CD4-positive, CD25-positive, alpha-beta regulatory T cell (primary cell): ENCODE measurements around the gene PNMA1. TPM values are rescaled to one million over a fixed set of nuclear protein-coding genes. Genes with fewer than 3 reads are reported as not detected.

Source experiments
- ATAC-seq, 2 donors: fragments of 150-1000 bp; cut with Tn5 transposase; one replicate each; pipeline ENCODE4 v1.10.0; 2021; ENCODE audit warnings: low read depth in 2 of 2, moderate number of reproducible peaks in 2 of 2, moderate library complexity in 1 of 2
- DNase-seq, 3 donors: peaks; one replicate each; pipeline versions ENCODE4 v3.0.0 to v3.0.0-alpha.2; 2012 to 2022; ENCODE audit warnings: mixed read lengths in 1 of 3
- H3K27ac ChIP-seq: one replicate; pipeline ENCODE4 v1.7.0; 2013; ENCODE audit warnings: mild to moderate bottlenecking, low read length; ENCODE audit not compliant: insufficient read depth, poor library complexity, severe bottlenecking
- H3K27me3 ChIP-seq: one replicate; pipeline ENCODE4 v1.7.0; 2013; ENCODE audit warnings: low read length; ENCODE audit not compliant: control insufficient read depth, insufficient read depth
- H3K36me3 ChIP-seq: one replicate; pipeline ENCODE4 v1.7.0; 2013; ENCODE audit warnings: mild to moderate bottlenecking, low read length, moderate library complexity; ENCODE audit not compliant: control insufficient read depth, insufficient read depth
- H3K4me1 ChIP-seq: 2 replicates; pipeline ENCODE4 v1.7.0; 2013; ENCODE audit warnings: mild to moderate bottlenecking, low read length; ENCODE audit not compliant: insufficient read depth, control insufficient read depth, poor library complexity, severe bottlenecking
- H3K4me3 ChIP-seq: one replicate; pipeline ENCODE4 v1.7.0; 2013; ENCODE audit warnings: low read depth, mild to moderate bottlenecking, low read length, moderate library complexity
- H3K9me3 ChIP-seq, 2 experiments: 1 replicate in 1 of 2; 2 replicates in 1 of 2; pipeline ENCODE4 v1.7.0; 2013; ENCODE audit warnings: low read length in 2 of 2, mild to moderate bottlenecking in 1 of 2, moderate library complexity in 1 of 2; ENCODE audit not compliant: control insufficient read depth in 2 of 2
- H3K27ac Mint-ChIP-seq, 3 donors: one replicate each; pipeline ENCODE4 v1.8.0; 2020 to 2022; ENCODE audit warnings: mild to moderate bottlenecking in 3 of 3, mixed read lengths in 3 of 3, moderate library complexity in 2 of 3
- H3K27me3 Mint-ChIP-seq: one replicate; pipeline ENCODE4 v1.8.0; 2022; ENCODE audit warnings: mild to moderate bottlenecking, mixed read lengths
- H3K36me3 Mint-ChIP-seq: one replicate; pipeline ENCODE4 v1.8.0; 2020; ENCODE audit warnings: mixed read lengths
- H3K4me1 Mint-ChIP-seq, 4 donors: one replicate each; pipeline ENCODE4 v1.8.0; 2020 to 2022; ENCODE audit warnings: mixed read lengths in 4 of 4, mild to moderate bottlenecking in 1 of 4
- H3K4me3 Mint-ChIP-seq, 4 donors: one replicate each; pipeline ENCODE4 v1.8.0; 2020 to 2022; ENCODE audit warnings: mild to moderate bottlenecking in 4 of 4, mixed read lengths in 4 of 4, moderate library complexity in 3 of 4
- H3K9me3 Mint-ChIP-seq, 7 donors: one replicate each; pipeline ENCODE4 v1.8.0; 2020 to 2022; ENCODE audit warnings: mixed read lengths in 7 of 7, mild to moderate bottlenecking in 3 of 7, moderate library complexity in 2 of 7
- polyA plus RNA-seq, 4 donors: library from polyadenylated mRNA; unstranded; fragments of 300-500 nt; fragmentation: Illumina TruSeq; gene quantifications; one replicate each; pipeline ENCODE4 v1.2.3, GENCODE V29; 2021
- total RNA-seq: library from RNA; stranded (reverse); gene quantifications from one replicate; pipeline ENCODE4 v1.2.3, GENCODE V29; 2022

Gene PNMA1
- total and polyA plus RNA-seq, 5 donors from 2014 or later = 42.6 to 54.1 (median 51.2) TPM

DNA sequence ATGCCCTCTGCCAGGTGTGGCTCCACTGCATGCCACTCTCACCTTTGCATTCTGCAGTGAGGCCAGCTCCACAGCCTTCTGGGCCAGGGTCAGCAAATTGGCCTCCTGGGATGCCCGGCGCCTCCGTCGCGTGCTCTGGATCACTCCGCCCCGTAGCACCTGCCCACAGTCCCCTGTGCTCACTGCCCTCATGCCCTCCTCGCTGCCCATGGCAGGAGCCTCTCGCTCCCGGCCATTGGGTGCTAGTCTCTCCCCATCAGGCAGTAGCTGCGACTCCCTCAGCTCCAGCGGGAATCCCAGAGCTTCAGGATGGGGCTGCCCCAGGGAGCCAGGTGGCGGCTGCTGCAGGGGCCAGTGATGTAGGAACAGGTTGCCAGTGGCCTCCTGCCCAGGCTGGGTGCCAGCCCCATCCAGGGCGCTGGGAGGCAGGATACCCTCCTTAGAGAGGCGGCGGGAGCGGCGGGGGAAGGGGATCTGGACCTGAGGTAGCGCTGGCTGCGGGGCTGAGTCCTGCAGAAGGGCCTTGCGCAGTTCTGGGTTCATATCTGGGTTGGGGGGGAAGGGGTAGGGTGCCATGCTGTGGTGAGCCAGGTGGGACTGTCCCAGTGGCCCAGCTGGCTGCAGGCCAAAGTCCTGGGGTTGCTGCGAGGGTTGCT is 24.5 kb upstream of the PNMA1 start:
- Histone ChIP-seq H3K36me3 (peaks cover 33% of the 10 kb centered on the region), H3K27me3 (no peaks in the 10 kb centered on the region), H3K4me3 (no peak overlapping the region), H3K9me3 (no peaks in the 10 kb centered on the region), H3K27ac (no peak overlapping the region), H3K4me1 (peaks cover 42% of the 10 kb centered on the region)
- Mint-ChIP-seq H3K9me3 (no peaks in the 10 kb centered on the region), H3K4me1 (peaks cover 6 to 44% (median 30%) of the 10 kb centered on the region in 4 donors), H3K27ac (peak overlapping the region in 1 of 3 donors; percentile 32), H3K27me3 (no peaks in the 10 kb centered on the region), H3K4me3 (peak overlapping the region in 1 of 4 donors; percentile 51), H3K36me3 (peaks cover 15% of the 10 kb centered on the region)
- DNase-seq = no peak
- no peak for ATAC-seq

DNA sequence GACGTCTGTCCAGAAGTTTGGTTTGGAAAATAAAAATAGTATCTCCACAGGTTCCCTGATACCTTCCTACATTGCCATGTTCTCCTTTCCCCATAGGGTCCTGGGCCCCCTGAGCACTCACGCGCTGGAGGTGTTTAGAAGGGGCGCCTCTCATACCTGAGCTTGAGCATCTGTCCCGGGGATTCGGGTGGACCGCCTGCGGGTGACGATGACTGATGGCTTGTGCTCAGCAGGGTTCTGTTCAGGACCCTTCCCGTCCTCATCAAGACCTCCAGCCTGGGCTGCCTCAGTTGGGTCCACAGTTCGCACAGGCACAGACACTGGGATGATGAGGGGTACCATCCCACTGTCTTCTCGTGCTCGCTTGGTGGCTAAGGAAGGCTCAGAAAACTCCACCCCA is 22.7 kb upstream of the PNMA1 start:
- H3K4me3 Mint-ChIP-seq = no peak overlapping the region
- H3K36me3 ChIP-seq = peaks cover 37% of the 10 kb centered on the region
- H3K9me3 ChIP-seq = no peaks in the 10 kb centered on the region
- ATAC-seq (no peak), DNase-seq (no peak)
- H3K9me3 Mint-ChIP-seq = no peaks in the 10 kb centered on the region
- H3K4me1 ChIP-seq = peaks cover 24% of the 10 kb centered on the region
- no peaks in the 10 kb centered on the region for H3K27me3 ChIP-seq
- H3K36me3 Mint-ChIP-seq = peaks cover 15% of the 10 kb centered on the region
- peaks cover 6 to 29% (median 16%) of the 10 kb centered on the region in 4 donors for H3K4me1 Mint-ChIP-seq
- H3K27ac ChIP-seq = no peak overlapping the region
- peak overlapping the region in 1 of 3 donors; percentile 9 for H3K27ac Mint-ChIP-seq
- no peaks in the 10 kb centered on the region for H3K27me3 Mint-ChIP-seq
- no peak overlapping the region for H3K4me3 ChIP-seq

DNA sequence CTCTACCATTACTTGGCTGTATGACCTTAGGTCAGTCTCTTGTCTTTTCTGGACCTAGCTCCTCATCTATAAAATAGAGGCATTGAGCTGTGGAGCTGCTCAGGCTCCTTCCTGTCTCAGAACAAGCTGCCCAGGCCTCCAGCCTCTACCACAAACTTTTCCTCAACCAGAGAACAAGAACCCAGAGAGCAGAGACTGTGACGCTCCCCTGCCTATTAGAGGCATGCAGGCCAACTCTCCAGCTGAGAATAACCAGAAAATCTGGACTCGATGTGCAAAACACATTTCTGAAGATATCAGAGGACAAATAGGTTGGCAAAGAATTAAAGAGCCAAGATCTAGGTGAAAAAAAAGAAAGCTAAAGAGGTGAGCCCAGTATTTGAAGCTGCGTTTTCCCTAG is 17.8 kb upstream of the PNMA1 start:
- Mint-ChIP-seq H3K4me3 (no peak overlapping the region), H3K36me3 (peaks cover 26% of the 10 kb centered on the region), H3K27ac (peak overlapping the region; percentile 23 to 85 (median 42)), H3K9me3 (no peaks in the 10 kb centered on the region), H3K27me3 (no peaks in the 10 kb centered on the region), H3K4me1 (peaks cover 6 to 17% (median 13%) of the 10 kb centered on the region in 4 donors)
- H3K27me3 ChIP-seq = no peaks in the 10 kb centered on the region
- DNase-seq (no peak), ATAC-seq (no peak)
- H3K27ac ChIP-seq = peak overlapping the region; percentile 19
- H3K36me3 ChIP-seq = peaks cover 46% of the 10 kb centered on the region
- H3K4me3 ChIP-seq = no peak overlapping the region
- H3K4me1 ChIP-seq = peaks cover 8% of the 10 kb centered on the region
- H3K9me3 ChIP-seq = no peaks in the 10 kb centered on the region

- Mint-ChIP-seq H3K9me3 (no peaks in the 10 kb centered on the region), H3K4me3 (no peak overlapping the region), H3K27me3 (no peaks in the 10 kb centered on the region), H3K4me1 (peaks cover 6 to 17% (median 13%) of the 10 kb centered on the region in 4 donors), H3K36me3 (peaks cover 21% of the 10 kb centered on the region), H3K27ac (peak overlapping the region in 1 of 3 donors; percentile 42)
- Histone ChIP-seq H3K36me3 (peaks cover 50% of the 10 kb centered on the region), H3K4me1 (peaks cover 8% of the 10 kb centered on the region), H3K27ac (no peak overlapping the region), H3K4me3 (no peak overlapping the region), H3K27me3 (no peaks in the 10 kb centered on the region), H3K9me3 (no peaks in the 10 kb centered on the region)
- DNase-seq (no peak), ATAC-seq (no peak)
Observed at GRCh38 chr14:73731111-73731510, 16.9 kb upstream of the PNMA1 start.

- no peak overlapping the region for H3K4me3 Mint-ChIP-seq
- H3K36me3 Mint-ChIP-seq = peaks cover 17% of the 10 kb centered on the region
- DNase-seq (no peak), ATAC-seq (no peak)
- peaks cover 3 to 19% (median 15%) of the 10 kb centered on the region in 4 donors for H3K4me1 Mint-ChIP-seq
- Histone ChIP-seq H3K36me3 (peaks cover 55% of the 10 kb centered on the region), H3K27me3 (no peaks in the 10 kb centered on the region), H3K27ac (peak overlapping the region; percentile 57), H3K4me3 (no peak overlapping the region), H3K9me3 (no peaks in the 10 kb centered on the region), H3K4me1 (peaks cover 8% of the 10 kb centered on the region)
- H3K27ac Mint-ChIP-seq = peak overlapping the region in 1 of 3 donors; percentile 75
- H3K9me3 Mint-ChIP-seq = no peaks in the 10 kb centered on the region
- H3K27me3 Mint-ChIP-seq = no peaks in the 10 kb centered on the region
Observed at GRCh38 chr14:73729556-73730265, 15.5 kb upstream of the PNMA1 start.

GRCh38 chr14:73728717-73729330 is 14.6 kb upstream of the PNMA1 start:
- no peak overlapping the region for H3K4me3 ChIP-seq
- peak; percentile 78 to 84 (median 82) for DNase-seq
- peaks cover 16% of the 10 kb centered on the region for H3K4me1 ChIP-seq
- Mint-ChIP-seq H3K36me3 (peaks cover 20% of the 10 kb centered on the region), H3K27ac (peak overlapping the region in 2 of 3 donors; percentile 75 to 86), H3K9me3 (no peaks in the 10 kb centered on the region), H3K27me3 (no peaks in the 10 kb centered on the region), H3K4me1 (peaks cover 0 to 25% (median 17%) of the 10 kb centered on the region in 4 donors), H3K4me3 (peak overlapping the region in 1 of 4 donors; percentile 5)
- H3K9me3 ChIP-seq = no peaks in the 10 kb centered on the region
- peak; percentile 84 to 88 for ATAC-seq
- peaks cover 57% of the 10 kb centered on the region for H3K36me3 ChIP-seq
- H3K27ac ChIP-seq = peak overlapping the region; percentile 57
- H3K27me3 ChIP-seq = no peaks in the 10 kb centered on the region

GRCh38 chr14:73727166-73727565 is 13.0 kb upstream of the PNMA1 start:
- ATAC-seq (no peak), DNase-seq (no peak)
- Mint-ChIP-seq H3K9me3 (no peaks in the 10 kb centered on the region), H3K36me3 (peaks cover 29% of the 10 kb centered on the region), H3K4me3 (no peak overlapping the region), H3K27me3 (no peaks in the 10 kb centered on the region), H3K4me1 (peaks cover 6 to 33% (median 23%) of the 10 kb centered on the region in 4 donors), H3K27ac (peak overlapping the region in 1 of 3 donors; percentile 56)
- peak overlapping the region; percentile 27 for H3K27ac ChIP-seq
- peaks cover 25% of the 10 kb centered on the region for H3K4me1 ChIP-seq
- no peaks in the 10 kb centered on the region for H3K9me3 ChIP-seq
- peaks cover 67% of the 10 kb centered on the region for H3K36me3 ChIP-seq
- no peak overlapping the region for H3K4me3 ChIP-seq
- H3K27me3 ChIP-seq = no peaks in the 10 kb centered on the region
